SK-N-SH (cell line): ENCODE results near the gene FBXL7. TPM values are rescaled to one million over a fixed set of nuclear protein-coding genes. Genes with fewer than 3 reads are reported as not detected.
A peak's percentile ranks its signal among the peaks of the same experiment; 100 is the strongest.

Source experiments
- CTCF ChIA-PET: fragments of 300-600, 350-600 bp; formaldehyde crosslinking; extraction: SDS; loops from one replicate; lab custom pipeline; 2021; lab: Yijun Ruan, JAX
- POLR2A ChIA-PET: fragments of 350-600 bp; sonication (Branson Sonifier 250); formaldehyde crosslinking; extraction: SDS; loops from one replicate; lab custom pipeline; 2020; ENCODE audit warnings: antibody characterized with exemption, inconsistent platforms; lab: Yijun Ruan, JAX
- DNase-seq: peaks from one replicate; pipeline ENCODE4 v3.0.0; 2012
- H2AFZ ChIP-seq: fragments of 200-600 bp; sonication (generic); 2 replicates; pipeline ENCODE4 v1.8.1; 2016; ENCODE audit warnings: antibody characterized with exemption, mild to moderate bottlenecking, low read depth
- H3F3A ChIP-seq: fragments of 200-600 bp; sonication (generic); replicated peaks from 2 replicates; pipeline ENCODE3; 2016; ENCODE audit warnings: antibody characterized with exemption, mild to moderate bottlenecking; ENCODE audit not compliant: insufficient read depth
- H3K27ac ChIP-seq, 2 experiments: fragments of 200-500 bp in 1 of 2; fragments of 200-600 bp in 1 of 2; sonication (Bioruptor generic) in 1 of 2; sonication (generic), shearing (Covaris generic) in 1 of 2; 2 replicates each; pipeline versions ENCODE4 v1.5.1 to v1.6.1; 2014 to 2016; ENCODE audit warnings: low read depth in 2 of 2, inconsistent platforms in 1 of 2, low read length in 1 of 2, mild to moderate bottlenecking in 1 of 2, mixed read lengths in 1 of 2
- H3K27me3 ChIP-seq: fragments of 200-600 bp; sonication (generic), shearing (Covaris generic); 2 replicates; pipeline ENCODE4 v1.6.1; 2016; ENCODE audit warnings: mixed run types; ENCODE audit not compliant: insufficient read depth
- H3K36me3 ChIP-seq, 2 experiments: fragments of 200-500 bp in 1 of 2; fragments of 200-600 bp in 1 of 2; sonication (Bioruptor generic) in 1 of 2; sonication (generic) in 1 of 2; replicated peaks in 1 of 2; 2 replicates each; pipeline versions ENCODE3 to v1.5.1; 2014 to 2016; ENCODE audit warnings: low read length in 1 of 2, mild to moderate bottlenecking in 1 of 2; ENCODE audit not compliant: insufficient read depth in 2 of 2, control insufficient read depth in 1 of 2
- H3K4me1 ChIP-seq, 2 experiments: fragments of 200-500 bp in 1 of 2; fragments of 200-600 bp in 1 of 2; sonication (Bioruptor generic) in 1 of 2; sonication (generic), shearing (Covaris generic) in 1 of 2; 2 replicates each; pipeline versions ENCODE4 v1.5.1 to v1.6.1; 2014 to 2016; ENCODE audit warnings: low read depth in 1 of 2, low read length in 1 of 2, mixed run types in 1 of 2; ENCODE audit not compliant: insufficient read depth in 2 of 2, control insufficient read depth in 1 of 2
- H3K4me2 ChIP-seq: fragments of 200-600 bp; sonication (generic), shearing (Covaris generic); 2 replicates; pipeline ENCODE4 v1.6.1; 2017; ENCODE audit warnings: mixed run types
- H3K4me3 ChIP-seq, 2 experiments: fragments of 200-500 bp in 1 of 2; fragments of 200-600 bp in 1 of 2; sonication (Bioruptor generic) in 1 of 2; sonication (generic), shearing (Covaris generic) in 1 of 2; 2 replicates each; pipeline versions ENCODE4 v1.5.1 to v1.8.1; 2014 to 2016; ENCODE audit warnings: low read depth in 2 of 2, inconsistent platforms in 1 of 2, low read length in 1 of 2, mild to moderate bottlenecking in 1 of 2, mixed read lengths in 1 of 2, moderate library complexity in 1 of 2
- H3K79me2 ChIP-seq: fragments of 200-600 bp; sonication (generic); 2 replicates; pipeline ENCODE4 v1.8.1; 2017; ENCODE audit warnings: mild to moderate bottlenecking; ENCODE audit not compliant: insufficient read depth
- H3K9ac ChIP-seq: fragments of 200-600 bp; sonication (generic); 2 replicates; pipeline ENCODE4 v1.6.1; 2017; ENCODE audit warnings: mixed run types
- H3K9me2 ChIP-seq: fragments of 200-600 bp; sonication (generic); 2 replicates; pipeline ENCODE4 v1.6.1; 2017; ENCODE audit warnings: mixed run types
- H3K9me3 ChIP-seq: fragments of 200-600 bp; sonication (generic); 2 replicates; pipeline ENCODE4 v1.6.1; 2017; ENCODE audit warnings: mixed run types, mild to moderate bottlenecking, moderate library complexity
- H4K20me1 ChIP-seq: fragments of 200-600 bp; sonication (generic); 2 replicates; pipeline ENCODE4 v1.6.1; 2017; ENCODE audit warnings: mild to moderate bottlenecking, mixed run types; ENCODE audit not compliant: insufficient read depth
- ELF1 ChIP-seq: IDR thresholded peaks from 2 replicates; pipeline ENCODE4 v1.4.0; 2012
- FOXJ3 ChIP-seq: sonication (generic); formaldehyde crosslinking; IDR thresholded peaks from 2 replicates; pipeline ENCODE4 v1.5.1; 2020; ENCODE audit warnings: mild to moderate bottlenecking, missing genetic modification reagents
- POLR2AphosphoS5 ChIP-seq: IDR thresholded peaks from 2 replicates; pipeline ENCODE4 v1.6.1; 2012; ENCODE audit warnings: low read depth, low read length
- RAD21 ChIP-seq: IDR thresholded peaks from 2 replicates; pipeline ENCODE4 v1.6.1; 2012; ENCODE audit warnings: mild to moderate bottlenecking, low read length
- REST ChIP-seq: IDR thresholded peaks from 2 replicates; pipeline ENCODE4 v1.6.1; 2012; ENCODE audit warnings: mild to moderate bottlenecking, low read depth, low read length, moderate library complexity
- SIN3A ChIP-seq: IDR thresholded peaks from 2 replicates; pipeline ENCODE4 v1.6.1; 2012; ENCODE audit warnings: low read depth, mild to moderate bottlenecking, low read length, moderate library complexity, borderline replicate concordance
- TAF1 ChIP-seq: IDR thresholded peaks from 2 replicates; pipeline ENCODE4 v1.6.1; 2012; ENCODE audit warnings: low read depth, mild to moderate bottlenecking, low read length, moderate library complexity, borderline replicate concordance
- USF1 ChIP-seq: IDR thresholded peaks from 2 replicates; pipeline ENCODE4 v1.4.0; 2012; ENCODE audit warnings: low read depth, borderline replicate concordance
- WGBS: methylation state at CpG from one replicate; pipeline ENCODE4 v1.1.6; 2017; ENCODE audit warnings: low lambda C conversion rate; 5-methylcytosine and 5-hydroxymethylcytosine counted together
- polyA plus RNA-seq, 3 experiments: library from polyadenylated mRNA; depleted of rRNA; stranded (reverse); fragments of >200 nt; gene quantifications; 2 replicates each; pipeline ENCODE4 v1.2.3, GENCODE V29; 2012

Gene FBXL7
- polyA plus RNA-seq, 1 of the 3 experiments (the other 2 are of a cell fraction) = 7.0 TPM

GRCh38 chr5:15837551-15838289 lies 337.7 kb downstream of the FBXL7 start:
- POLR2A ChIA-PET = no interaction called here
- no peaks in the 10 kb centered on the region; the same call in 1 of the 2 replicates for H3K79me2 ChIP-seq
- H4K20me1 ChIP-seq = peaks cover 3% of the 10 kb centered on the region; the same call in 1 of the 2 replicates
- H3K9ac ChIP-seq = no peak overlapping the region
- no peak overlapping the region for H2AFZ ChIP-seq
- no peak for DNase-seq
- no peaks in the 10 kb centered on the region for H3K9me3 ChIP-seq
- H3K4me1 ChIP-seq = peaks cover 2 to 13% of the 10 kb centered on the region in 2 experiments; a peak in 3 of 4 replicates
- peaks cover 20% of the 10 kb centered on the region for H3F3A ChIP-seq
- TF ChIP-seq TAF1 (no peak), RAD21 (no peak), POLR2AphosphoS5 (no peak), ELF1 (no peak), SIN3A (no peak), FOXJ3 (CRISPR knock-in tag) (no peak)
- H3K36me3 ChIP-seq = peaks cover 0 to 2% of the 10 kb centered on the region in 2 experiments
- 75% methylated on average over 2 of the region's 2 CpGs for WGBS
- CTCF ChIA-PET = no interaction called here
- H3K4me3 ChIP-seq = no peak overlapping the region
- H3K27ac ChIP-seq = peak overlapping the region in 1 of 2 experiments; percentile 22; a peak in 2 of 4 replicates
- no peak overlapping the region for H3K4me2 ChIP-seq
- H3K27me3 ChIP-seq = no peaks in the 10 kb centered on the region
- no peaks in the 10 kb centered on the region for H3K9me2 ChIP-seq

- no peak for DNase-seq
- no peaks in the 10 kb centered on the region for H3K79me2 ChIP-seq
- POLR2A ChIA-PET = no interaction called here
Observed at GRCh38 chr5:15844253-15844652, 344.3 kb downstream of the FBXL7 start.

More at GRCh38 chr5:15844253-15844652, 344.3 kb downstream of the FBXL7 start:
- Histone ChIP-seq H3K9ac (no peak overlapping the region), H3K9me3 (no peaks in the 10 kb centered on the region), H3K4me2 (no peak overlapping the region), H3K4me1 (peaks cover 0 to 8% of the 10 kb centered on the region in 2 experiments; a peak in 1 of 4 replicates), H3K27ac (peak overlapping the region in 1 of 2 experiments; percentile 28; a peak in 1 of 4 replicates), H3K4me3 (no peak overlapping the region), H3K27me3 (no peaks in the 10 kb centered on the region), H2AFZ (no peak overlapping the region), H4K20me1 (no peaks in the 10 kb centered on the region), H3K36me3 (peaks cover 0 to 2% of the 10 kb centered on the region in 2 experiments), H3K9me2 (no peaks in the 10 kb centered on the region), H3F3A (no peaks in the 10 kb centered on the region)
- 61% methylated on average over 4 of the region's 4 CpGs for WGBS
- TF ChIP-seq REST (peak; percentile 88; the same call in 1 of the 2 replicates), USF1 (no peak)
- CTCF ChIA-PET = interaction anchor here (0.7 to 1.5 kb wide), 3 partner anchors 9 to 479 kb away, joined by 3 to 4 read pairs (median 3); no protein-coding TSS in a partner anchor
